GM18870 (cell line): ENCODE results near the gene REN.

Experiments
- ATAC-seq: cut with Tn5 transposase; IDR thresholded peaks from one replicate; pipeline ENCODE4 v1.9.1; 2021; ENCODE audit warnings: moderate library complexity; ENCODE audit not compliant: unreplicated experiment

The REN gene

GRCh38 chr1:204166219-204166618 lies at the start of gene REN:
REN (minus strand) TSS chr1:204166337; CDS start chr1:204166293, 44 bp downstream.
- ATAC-seq, result no peak

GRCh38 chr1:204213668-204214662 lies 47.8 kb upstream of the REN start, which contains the start of gene GOLT1A:
GOLT1A (minus strand) TSS chr1:204213988; CDS start chr1:204213906, 82 bp downstream.
- ATAC-seq, result no peak

GRCh38 chr1:204212715-204213114 lies 46.6 kb upstream of the REN start:
- ATAC-seq, result no peak

- no peak for ATAC-seq
These were observed 44.9 kb upstream of the REN start for GRCh38 chr1:204211046-204211445.

- no peak for ATAC-seq
These were observed 41.0 kb upstream of the REN start for GRCh38 chr1:204207136-204207616.

- ATAC-seq, result no peak
These were observed 40.0 kb upstream of the REN start for GRCh38 chr1:204206121-204206520.

GRCh38 chr1:204205486-204205885 lies 39.3 kb upstream of the REN start:
- no peak for ATAC-seq

GRCh38 chr1:204204944-204205343 lies 38.8 kb upstream of the REN start:
- ATAC-seq, result no peak

- no peak for ATAC-seq
These were observed 37.1 kb upstream of the REN start for GRCh38 chr1:204203206-204203767.

- ATAC-seq, result no peak
These were observed 36.3 kb upstream of the REN start for GRCh38 chr1:204202481-204202880.

GRCh38 chr1:204201348-204202040 lies 35.4 kb upstream of the REN start:
- ATAC-seq, result no peak

- ATAC-seq, result no peak
These were observed 33.4 kb upstream of the REN start for GRCh38 chr1:204199579-204199978.

- ATAC-seq, result no peak
These were observed 32.5 kb upstream of the REN start for GRCh38 chr1:204198348-204199340.

GRCh38 chr1:204197068-204197467 lies 30.9 kb upstream of the REN start:
- ATAC-seq, result no peak

- ATAC-seq, result no peak
These were observed 30.1 kb upstream of the REN start, which contains the start of gene KISS1 for GRCh38 chr1:204196068-204196795. KISS1 (minus strand) TSS chr1:204196491; CDS start chr1:204192876, 3,615 bp downstream.

GRCh38 chr1:204194771-204195170 lies 28.6 kb upstream of the REN start:
- no peak for ATAC-seq

- no peak for ATAC-seq
These were observed 27.9 kb upstream of the REN start for GRCh38 chr1:204194080-204194479.

GRCh38 chr1:204192589-204193352 lies 26.6 kb upstream of the REN start:
- no peak for ATAC-seq

- no peak for ATAC-seq
These were observed 25.9 kb upstream of the REN start for GRCh38 chr1:204192046-204192445.
